Activated T-helper 9 cell treated with anti-CD3 and anti-CD28 coated beads, Interleukin-2, amount 50 U/mL, for 16 hours (primary cell): ENCODE results near the gene DCAF7.

ENCODE experiments used
- DNase-seq: peaks from one replicate; pipeline ENCODE4 v3.0.0-alpha.2; 2020; ENCODE audit warnings: low read depth

DCAF7 gene, protein sequence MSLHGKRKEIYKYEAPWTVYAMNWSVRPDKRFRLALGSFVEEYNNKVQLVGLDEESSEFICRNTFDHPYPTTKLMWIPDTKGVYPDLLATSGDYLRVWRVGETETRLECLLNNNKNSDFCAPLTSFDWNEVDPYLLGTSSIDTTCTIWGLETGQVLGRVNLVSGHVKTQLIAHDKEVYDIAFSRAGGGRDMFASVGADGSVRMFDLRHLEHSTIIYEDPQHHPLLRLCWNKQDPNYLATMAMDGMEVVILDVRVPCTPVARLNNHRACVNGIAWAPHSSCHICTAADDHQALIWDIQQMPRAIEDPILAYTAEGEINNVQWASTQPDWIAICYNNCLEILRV

DNA sequence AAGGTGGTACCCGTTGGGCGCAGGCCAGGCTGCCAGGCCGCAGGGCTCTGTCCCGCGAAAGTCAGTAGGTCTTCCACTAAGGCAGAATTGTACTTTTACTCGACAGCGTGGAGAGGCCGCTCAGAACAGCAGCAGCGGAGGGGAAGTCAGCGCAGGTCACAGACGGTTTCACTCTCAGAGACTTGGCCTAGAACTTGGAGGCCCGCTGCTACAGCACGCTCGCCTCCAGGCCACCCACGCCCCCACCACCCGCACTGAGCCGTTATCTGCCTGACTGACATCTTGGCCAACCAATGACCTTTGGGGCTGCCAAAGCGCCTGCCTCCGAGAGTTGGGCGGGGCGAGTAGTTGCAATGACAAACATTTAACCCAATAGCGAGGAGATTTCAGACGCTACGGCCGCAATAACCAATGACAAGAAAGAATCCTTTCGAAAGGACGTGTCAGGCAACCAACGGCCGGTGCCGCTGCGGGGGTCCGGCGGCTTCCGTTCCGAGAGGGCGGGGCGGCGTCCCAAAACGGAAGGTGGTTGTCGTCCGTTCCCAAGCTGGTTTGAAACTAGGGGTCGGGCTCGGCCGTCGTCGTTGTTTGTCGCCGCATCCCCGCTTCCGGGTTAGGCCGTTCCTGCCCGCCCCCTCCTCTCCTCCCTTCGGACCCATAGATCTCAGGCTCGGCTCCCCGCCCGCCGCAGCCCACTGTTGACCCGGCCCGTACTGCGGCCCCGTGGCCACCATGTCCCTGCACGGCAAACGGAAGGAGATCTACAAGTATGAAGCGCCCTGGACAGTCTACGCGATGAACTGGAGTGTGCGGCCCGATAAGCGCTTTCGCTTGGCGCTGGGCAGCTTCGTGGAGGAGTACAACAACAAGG lies at the start of gene DCAF7:
TSS of gene DCAF7 (plus strand) at position 532 of the 871 bp plus-strand sequence. CDS start at position 733, 201 bp downstream.
- peak; percentile 99 for DNase-seq

GRCh38 chr17:63500543-63501390 lies 49.5 kb upstream of the DCAF7 start:
- DNase-seq: no peak

DNA sequence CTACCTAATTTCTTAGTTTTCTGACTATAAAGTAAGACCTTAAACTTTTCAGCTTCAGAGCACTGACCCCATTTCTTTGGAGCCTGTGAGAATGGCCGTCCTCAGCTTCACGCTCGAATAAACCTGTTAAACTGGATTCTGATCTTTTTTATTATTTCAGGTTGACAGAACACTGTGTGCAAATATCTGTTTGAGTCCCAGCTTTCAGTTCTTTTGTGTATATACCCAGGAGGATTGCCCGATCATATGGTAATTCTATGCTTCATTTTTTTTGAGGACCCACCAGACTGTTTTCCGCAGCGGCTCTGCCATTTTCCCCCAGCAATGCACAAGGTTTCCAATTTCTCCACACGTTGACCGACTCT lies 47.0 kb upstream of the DCAF7 start:
- DNase-seq: no peak

DNA sequence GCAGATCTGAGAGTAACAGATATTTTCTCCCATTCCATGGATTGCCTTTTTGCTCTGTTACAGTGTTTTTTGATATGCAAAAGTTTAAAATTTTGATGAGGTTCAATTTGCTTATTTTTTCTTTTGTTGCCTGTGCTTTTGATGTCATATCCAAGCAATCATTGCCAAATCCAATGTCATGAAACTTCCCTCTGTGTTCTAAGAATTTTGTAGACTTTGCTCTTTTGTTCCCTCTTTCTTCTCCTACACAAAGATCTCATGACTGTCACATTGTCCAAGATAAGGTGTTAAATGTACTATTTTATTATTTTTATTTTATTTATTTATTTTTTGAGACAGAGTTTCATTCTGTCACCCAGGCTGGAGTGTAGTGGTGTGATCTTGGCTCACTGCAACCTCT lies 46.0 kb upstream of the DCAF7 start:
- DNase-seq: no peak

DNA sequence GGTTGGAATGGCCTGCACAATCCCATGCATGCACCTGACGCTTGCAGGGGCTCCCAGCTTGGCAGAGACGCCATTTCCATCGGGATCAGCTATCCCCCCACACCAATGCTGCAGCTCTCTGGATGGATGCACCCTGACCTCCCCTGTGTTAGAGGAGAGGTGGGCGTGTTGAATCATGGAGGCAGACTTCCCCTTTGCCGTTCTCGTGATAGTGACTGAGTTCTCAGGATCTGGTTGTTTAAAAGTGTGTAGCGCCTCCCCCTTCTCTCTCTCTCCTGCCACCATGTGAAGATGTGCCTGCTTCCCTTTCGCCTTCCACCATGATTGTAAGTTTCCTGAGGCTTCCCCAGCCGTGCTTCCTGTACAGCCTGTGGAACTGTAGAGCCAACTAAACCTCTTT lies 44.9 kb upstream of the DCAF7 start:
- DNase-seq: no peak

GRCh38 chr17:63506627-63507026 lies 43.6 kb upstream of the DCAF7 start:
- no peak for DNase-seq

GRCh38 chr17:63511331-63511730 lies 38.9 kb upstream of the DCAF7 start:
- no peak for DNase-seq

GRCh38 chr17:63512388-63512787 lies 37.9 kb upstream of the DCAF7 start:
- no peak for DNase-seq

DNA sequence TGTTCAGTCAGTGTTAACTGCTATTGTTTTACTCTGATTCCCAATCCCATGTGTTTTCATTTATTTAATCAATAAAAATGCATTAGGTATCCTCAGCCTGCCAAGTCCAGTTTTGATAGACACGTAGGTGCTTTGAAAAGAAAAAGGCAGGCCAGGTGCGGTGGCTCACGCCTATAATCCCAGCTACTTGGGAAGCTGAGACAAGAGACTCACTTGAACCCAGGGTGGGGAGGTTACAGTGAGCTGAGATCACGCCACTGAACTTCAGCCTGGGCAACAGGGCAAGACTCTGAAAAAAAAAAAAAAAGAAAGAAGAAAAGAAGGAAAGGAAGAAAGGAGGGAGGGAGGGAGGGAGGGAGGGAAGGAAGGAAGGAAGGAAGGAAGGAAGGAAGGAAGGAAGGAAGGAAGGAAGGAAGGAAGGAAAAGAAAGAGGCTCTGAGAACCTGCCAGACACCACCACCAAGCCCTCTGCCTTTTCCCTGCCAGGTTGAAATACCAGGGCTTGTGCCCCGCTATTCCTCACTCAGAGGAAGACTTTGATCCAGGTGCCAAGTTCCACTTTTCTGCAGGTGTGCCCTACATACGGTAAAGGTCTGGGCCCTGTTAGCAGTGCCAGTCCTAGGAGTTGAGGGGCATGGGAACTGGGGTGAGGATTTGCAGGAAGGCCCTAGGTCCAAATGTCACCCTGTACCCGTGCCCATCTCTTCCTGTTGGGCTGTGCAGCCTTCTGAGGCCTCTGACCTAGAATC lies 37.2 kb upstream of the DCAF7 start:
- DNase-seq: no peak

GRCh38 chr17:63514477-63514876 lies 35.8 kb upstream of the DCAF7 start:
- no peak for DNase-seq

DNA sequence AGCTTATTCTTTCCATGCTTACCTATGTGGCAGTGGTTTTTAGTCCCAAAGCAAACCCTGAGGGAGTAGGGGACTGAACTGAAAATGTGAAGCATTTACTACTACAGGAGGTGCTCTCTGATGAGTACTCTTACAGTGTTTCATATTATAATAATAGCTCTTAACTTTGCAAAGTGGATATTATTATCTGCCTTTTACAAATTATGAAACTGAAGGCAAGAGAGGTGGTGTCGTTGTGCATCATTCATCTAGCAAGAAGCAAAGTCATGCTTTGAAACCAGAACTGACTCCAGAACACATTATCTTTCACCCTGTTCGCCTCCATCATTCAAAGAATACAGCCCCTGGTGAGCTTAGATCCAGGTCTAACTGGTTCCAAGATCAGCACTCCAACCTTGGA lies 35.3 kb upstream of the DCAF7 start:
- DNase-seq: no peak

GRCh38 chr17:63515426-63515825 lies 34.9 kb upstream of the DCAF7 start:
- DNase-seq: no peak

DNA sequence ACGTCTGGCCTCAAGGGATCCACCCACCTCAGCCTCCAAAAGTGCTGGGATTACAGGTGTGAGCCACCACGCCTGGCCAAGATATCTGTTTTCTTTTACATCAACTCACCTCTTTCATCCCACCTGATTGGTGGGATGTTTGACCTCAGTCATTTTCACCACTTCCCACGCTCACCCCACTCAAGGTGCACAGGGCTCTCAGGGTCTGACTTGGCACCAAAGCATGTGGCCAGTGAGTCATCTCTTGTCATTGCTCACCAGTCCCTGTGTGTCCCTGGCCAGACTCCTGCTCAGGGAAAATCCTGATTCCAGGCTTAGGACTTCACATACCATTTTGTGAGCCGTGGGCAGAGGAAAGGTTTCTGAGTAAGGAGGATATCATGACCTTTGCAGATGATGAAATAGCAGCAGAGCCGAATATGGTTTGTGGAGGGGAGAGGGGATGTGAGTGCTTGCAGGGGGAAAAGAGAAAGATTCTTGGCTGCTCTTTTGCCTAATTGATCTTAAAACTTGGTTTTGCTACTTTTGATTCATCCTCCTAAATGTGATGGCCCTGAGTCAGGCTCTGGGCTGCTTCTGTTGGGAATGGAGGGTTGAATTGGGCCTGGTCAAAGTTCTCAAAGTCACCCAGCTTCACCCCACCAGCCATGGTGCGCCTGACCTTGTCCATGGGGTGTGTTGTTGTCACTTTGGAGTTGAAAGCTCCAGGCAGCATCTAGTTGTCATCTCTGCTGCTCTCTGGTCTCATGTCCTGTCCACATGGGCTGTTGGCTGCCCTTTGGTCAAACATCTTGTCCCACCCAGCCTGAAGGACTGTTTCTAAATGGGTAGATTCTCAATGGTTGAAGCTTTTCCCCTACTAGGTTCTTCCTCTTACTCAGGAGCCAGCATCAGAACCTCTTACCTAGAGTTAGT lies 33.1 kb upstream of the DCAF7 start:
- DNase-seq: no peak

DNA sequence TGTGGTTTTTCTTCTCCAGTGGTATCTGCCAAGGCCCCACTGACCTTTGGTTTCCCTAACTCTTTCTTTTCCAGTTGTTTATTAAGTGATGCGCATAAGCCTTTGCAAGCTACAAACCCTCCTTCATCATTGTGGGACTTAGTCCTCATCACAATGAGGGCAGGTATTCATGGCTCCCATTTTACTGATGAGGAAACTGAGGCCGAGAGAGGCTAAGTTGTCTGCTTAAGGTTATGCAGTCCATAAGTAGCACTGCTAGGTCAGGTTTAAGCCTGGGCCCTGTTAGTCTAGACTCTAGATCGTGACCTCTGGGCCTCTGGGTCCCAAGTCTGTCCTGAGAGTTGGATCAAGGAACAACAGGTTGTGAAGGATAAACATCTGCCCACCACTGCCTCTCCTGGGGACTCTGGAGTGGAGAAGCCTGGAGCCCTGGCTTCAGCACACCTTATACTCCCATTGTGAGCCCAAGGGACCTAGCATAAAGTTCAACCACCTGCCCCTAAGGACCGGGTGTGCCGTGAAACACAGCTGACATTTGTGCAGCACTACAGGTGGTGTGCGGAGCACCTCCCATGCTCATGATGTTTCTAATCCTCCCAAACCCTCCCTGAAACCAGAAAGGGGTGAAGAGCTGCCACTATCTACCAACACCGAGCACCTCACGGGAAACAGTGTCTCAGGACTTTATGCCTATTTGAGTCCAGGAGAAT lies 32.3 kb upstream of the DCAF7 start:
- DNase-seq: no peak

DNA sequence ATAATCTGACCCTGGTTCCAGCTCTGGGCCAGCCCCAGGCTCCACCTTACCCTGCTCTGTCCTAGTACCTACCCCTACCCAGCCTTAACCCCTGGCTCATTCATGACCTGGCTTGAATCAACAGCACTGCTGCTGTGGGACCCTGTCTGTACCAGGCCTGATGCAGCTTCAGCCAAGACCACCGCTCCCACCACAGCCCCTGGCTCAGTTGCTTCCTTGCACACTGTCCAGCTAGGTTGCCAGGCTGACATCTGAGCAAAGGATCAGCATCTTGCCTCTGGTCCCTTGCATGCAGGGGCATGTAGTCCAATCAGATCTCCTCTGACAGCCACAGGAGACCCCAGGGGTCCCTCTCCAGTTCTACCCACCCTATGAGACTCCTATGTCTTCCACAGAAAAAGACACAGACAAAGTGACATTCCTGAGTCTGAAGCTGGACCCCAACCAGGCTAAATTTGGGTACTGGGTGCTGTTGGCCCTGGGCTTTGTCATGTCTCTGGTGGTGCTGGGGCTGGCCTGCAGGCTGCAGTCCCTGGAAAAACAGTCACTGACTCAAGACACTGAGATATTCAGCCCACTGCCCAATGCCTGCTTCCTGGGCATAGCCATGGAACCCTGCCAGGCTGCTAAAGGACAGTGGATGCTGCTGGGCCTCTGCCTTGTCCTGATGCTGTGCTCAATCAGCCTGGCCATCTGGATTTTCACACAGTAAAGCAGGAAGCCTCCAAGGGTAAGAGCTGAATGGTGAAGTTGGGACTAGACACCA lies 31.0 kb upstream of the DCAF7 start:
- DNase-seq: no peak

DNA sequence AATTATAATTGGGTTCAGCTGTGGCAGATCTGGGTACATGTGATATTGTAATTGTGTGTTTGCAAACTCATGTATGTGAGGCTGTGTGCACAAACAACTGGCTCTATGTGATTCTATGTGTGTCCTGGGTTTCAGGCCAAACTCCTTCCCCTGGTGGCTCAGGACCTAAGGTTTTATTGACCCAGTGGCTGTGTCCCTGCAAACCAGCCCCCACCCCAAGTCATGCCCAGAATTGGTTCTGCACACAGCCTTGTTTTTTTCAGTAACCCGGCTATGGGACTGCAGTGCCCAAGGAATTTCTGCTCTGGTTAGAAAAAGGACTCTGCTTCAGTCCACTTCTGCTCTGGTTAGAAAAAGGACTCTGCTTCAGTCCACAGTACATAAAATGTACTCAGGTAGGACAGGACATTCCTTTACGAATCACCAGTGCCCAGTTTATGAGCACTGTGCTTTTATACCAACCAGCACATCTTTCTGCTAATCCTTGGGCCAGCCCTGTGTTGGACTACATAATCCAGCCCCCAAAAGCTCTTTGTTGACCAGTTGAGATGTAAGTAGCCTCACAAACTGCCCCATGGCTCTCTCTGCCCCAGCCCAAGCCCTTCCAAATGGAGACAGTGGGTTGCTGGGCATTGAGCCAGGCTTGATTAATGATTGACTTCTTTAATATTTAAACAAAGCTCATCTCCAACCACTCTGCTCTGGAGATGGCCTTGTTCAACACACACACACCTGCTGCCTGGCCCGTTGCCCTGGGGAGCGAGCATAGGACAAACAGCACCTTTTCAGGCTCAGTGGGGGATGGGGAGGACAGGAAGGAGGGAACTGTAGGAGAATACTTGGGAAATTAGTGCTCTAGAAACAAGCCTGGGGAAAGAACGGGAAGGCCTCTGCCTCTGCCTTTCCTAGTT lies 30.1 kb upstream of the DCAF7 start:
- no peak for DNase-seq

- DNase-seq: no peak
Measured at GRCh38 chr17:63523253-63523855, 26.9 kb upstream of the DCAF7 start, which contains the start of gene KCNH6. Gene KCNH6 (plus strand): TSS chr17:63523358. CDS start chr17:63523414, 56 bp downstream.

DNA sequence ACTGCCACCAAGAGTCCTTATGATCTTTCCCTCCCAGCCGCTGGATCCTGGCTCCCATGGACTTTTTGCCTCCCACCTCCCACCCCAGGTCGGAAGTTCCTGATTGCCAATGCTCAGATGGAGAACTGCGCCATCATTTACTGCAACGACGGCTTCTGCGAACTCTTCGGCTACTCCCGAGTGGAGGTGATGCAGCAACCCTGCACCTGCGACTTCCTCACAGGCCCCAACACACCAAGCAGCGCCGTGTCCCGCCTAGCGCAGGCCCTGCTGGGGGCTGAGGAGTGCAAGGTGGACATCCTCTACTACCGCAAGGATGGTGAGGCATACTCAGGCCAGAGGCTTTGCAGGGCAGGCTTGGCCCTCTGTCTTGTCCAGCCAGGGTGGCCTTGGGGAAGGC lies 26.2 kb upstream of the DCAF7 start:
- DNase-seq: no peak
